HepG2 (cell line): Measurements from ENCODE around the gene ZC3H18. TPM values are rescaled to one million over a fixed set of nuclear protein-coding genes. Genes with fewer than 3 reads are reported as not detected.
A peak's percentile ranks its signal among the peaks of the same experiment; 100 is the strongest.

Source experiments
- AKNA ChIP-seq: sonication (generic); formaldehyde crosslinking; IDR thresholded peaks from 2 replicates; pipeline ENCODE4 v1.4.0; 2020; ENCODE audit warnings: missing genetic modification reagents, borderline replicate concordance
- CERS6 ChIP-seq: sonication (generic); formaldehyde crosslinking; IDR thresholded peaks from 2 replicates; pipeline ENCODE4 v1.5.0; 2020; ENCODE audit warnings: missing genetic modification reagents
- DR1 ChIP-seq: sonication (generic); formaldehyde crosslinking; IDR thresholded peaks from 2 replicates; pipeline ENCODE4 v1.8.0; 2021; ENCODE audit warnings: mild to moderate bottlenecking, missing genetic modification reagents, inconsistent platforms
- HMG20B ChIP-seq: conservative IDR thresholded peaks from 2 replicates; pipeline ENCODE4 v1.6.1; 2016; ENCODE audit warnings: missing genetic modification reagents, missing compliant biosample characterization
- KIAA2018 ChIP-seq: sonication (generic); formaldehyde crosslinking; IDR thresholded peaks from 2 replicates; pipeline ENCODE4 v1.5.0; 2020; ENCODE audit warnings: mild to moderate bottlenecking, missing genetic modification reagents, borderline replicate concordance
- KLF13 ChIP-seq: sonication (generic); formaldehyde crosslinking; IDR thresholded peaks from 2 replicates; pipeline ENCODE4 v1.4.0; 2020; ENCODE audit warnings: mild to moderate bottlenecking, missing genetic modification reagents
- MAFF ChIP-seq: IDR thresholded peaks from 2 replicates; pipeline ENCODE4 v1.6.1; 2011; ENCODE audit warnings: low read depth, low read length, improper control_type of control experiment
- NFKBIZ ChIP-seq: IDR thresholded peaks from 2 replicates; pipeline ENCODE4 v1.6.1; 2018; ENCODE audit warnings: missing genetic modification reagents, missing compliant biosample characterization
- RELA ChIP-seq: sonication (generic); formaldehyde crosslinking; IDR thresholded peaks from 2 replicates; pipeline ENCODE4 v1.4.0; 2020; ENCODE audit warnings: missing genetic modification reagents
- RXRA ChIP-seq: sonication (generic); formaldehyde crosslinking; IDR thresholded peaks from 2 replicates; pipeline ENCODE4 v1.5.1; 2020; ENCODE audit warnings: missing genetic modification reagents
- SAP130 ChIP-seq: IDR thresholded peaks from 2 replicates; pipeline ENCODE4 v1.6.1; 2016; ENCODE audit warnings: low read depth
- SETDB1 ChIP-seq: sonication (generic); formaldehyde crosslinking; IDR thresholded peaks from 2 replicates; pipeline ENCODE4 v1.5.1; 2020; ENCODE audit warnings: missing genetic modification reagents, mild to moderate bottlenecking, borderline replicate concordance
- ZNF138 ChIP-seq: sonication (generic); formaldehyde crosslinking; IDR thresholded peaks from 2 replicates; pipeline ENCODE4 v1.5.0; 2020; ENCODE audit warnings: mild to moderate bottlenecking, low read depth, missing genetic modification reagents
- ZNF713 ChIP-seq: sonication (generic); formaldehyde crosslinking; IDR thresholded peaks from 2 replicates; pipeline ENCODE4 v1.4.0; 2020; ENCODE audit warnings: mild to moderate bottlenecking, missing genetic modification reagents
- ZNF724P ChIP-seq: sonication (generic); formaldehyde crosslinking; IDR thresholded peaks from 2 replicates; pipeline ENCODE4 v1.8.0; 2022; ENCODE audit warnings: missing genetic modification reagents, borderline replicate concordance
- polyA plus RNA-seq, 8 experiments: library from polyadenylated mRNA; depleted of rRNA in 3 of 8; stranded (reverse) in 7 of 8; unstranded in 1 of 8; fragments of >200 nt; fragmentation: Illumina TruSeq in 4 of 8; extraction: Trizol in 4 of 8; gene quantifications; 2 replicates each; pipeline versions ENCODE4 v1.2.1 to v1.2.3, GENCODE V29; 2011 to 2016; ENCODE audit warnings: low read depth in 4 of 8, missing spikeins in 1 of 8, mixed read lengths in 1 of 8; ENCODE audit not compliant: insufficient read depth in 1 of 8
- total RNA-seq, 5 experiments: library from RNA; depleted of rRNA; stranded (reverse); fragments of >200 nt; fragmentation: Illumina TruSeq; extraction: Trizol; gene quantifications; 2 replicates each; pipeline ENCODE4 v1.2.3, GENCODE V29; 2016; ENCODE audit warnings: low read depth in 1 of 5

Gene ZC3H18
- total and polyA plus RNA-seq, 2 of the 13 experiments (the other 11 are each of a cell fraction or from before 2014, with no cell fraction given), result 11.2 to 27.4 TPM

DNA sequence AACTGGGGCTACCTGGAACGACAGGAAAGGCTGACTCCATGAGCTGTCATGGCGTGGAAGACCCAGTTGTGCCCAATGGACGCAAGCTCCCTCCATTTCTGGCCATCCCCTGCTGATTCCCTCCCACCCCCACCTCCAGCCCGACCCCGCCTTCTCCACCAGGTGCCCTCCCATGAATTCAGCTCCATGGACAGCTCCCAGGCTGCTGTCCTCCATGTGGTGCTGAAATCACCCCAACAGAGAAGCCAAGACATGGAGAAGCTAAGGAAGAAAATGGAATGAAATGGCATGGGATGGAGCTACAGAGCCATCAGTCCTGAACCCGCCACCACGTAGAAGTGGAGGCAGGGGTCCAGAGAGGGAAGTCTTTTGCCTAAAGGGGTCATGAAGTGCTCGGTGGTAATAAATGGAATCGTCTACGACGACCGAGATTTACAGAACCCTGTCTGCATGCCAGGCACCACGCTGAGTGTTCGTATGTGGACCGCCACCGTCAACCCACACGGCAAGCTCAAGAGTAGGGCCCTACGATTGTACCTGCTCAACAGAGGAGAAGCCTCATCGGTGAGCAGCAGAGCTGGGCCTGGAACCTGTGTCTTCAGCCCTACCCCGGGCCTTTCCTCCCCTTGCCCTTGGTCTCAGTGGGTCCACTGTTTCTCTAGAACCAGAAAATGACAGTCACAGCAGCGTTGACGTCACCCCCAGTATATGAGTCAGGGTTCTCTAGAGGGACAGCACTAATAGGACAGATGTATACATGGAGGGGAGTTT is 9.3 kb upstream of the ZC3H18 start (continued):
- peak; percentile 99 for TF ChIP-seq AKNA (CRISPR knock-in tag)
- peak; percentile 81 for TF ChIP-seq DR1 (CRISPR knock-in tag)
- peak; percentile 94; the same call in 1 of the 2 replicates for TF ChIP-seq KLF13
- peak; percentile 99 for TF ChIP-seq NFKBIZ
- no peak for TF ChIP-seq ZNF713 (CRISPR knock-in tag)
- TF ChIP-seq ZNF724P, result peak; percentile 99
- peak; percentile 99 for TF ChIP-seq SAP130
- TF ChIP-seq HMG20B (CRISPR knock-in tag), result peak; percentile 99
- peak; percentile 99 for TF ChIP-seq CERS6
- peak; percentile 99 for TF ChIP-seq ZNF138
- peak; percentile 76; the same call in 1 of the 2 replicates for TF ChIP-seq RXRA (CRISPR knock-in tag)
- TF ChIP-seq SETDB1 (CRISPR knock-in tag), result 0 out of 2 replicates have a peak, but pooled peaks have one; percentile 57
- peak; percentile 90; the same call in 1 of the 2 replicates for TF ChIP-seq RELA (CRISPR knock-in tag)
- TF ChIP-seq MAFF, result no peak
- TF ChIP-seq KIAA2018 (CRISPR knock-in tag), result no peak
